Suppressor macrophage treated with lipopolysaccharide for 1 hour (primary cell): Measurements from ENCODE around the gene WFS1.

Experiments
- DNase-seq, 3 donors: peaks; one replicate each; pipeline ENCODE4 v3.0.0-alpha.2; 2020 to 2022

WFS1 gene

DNA sequence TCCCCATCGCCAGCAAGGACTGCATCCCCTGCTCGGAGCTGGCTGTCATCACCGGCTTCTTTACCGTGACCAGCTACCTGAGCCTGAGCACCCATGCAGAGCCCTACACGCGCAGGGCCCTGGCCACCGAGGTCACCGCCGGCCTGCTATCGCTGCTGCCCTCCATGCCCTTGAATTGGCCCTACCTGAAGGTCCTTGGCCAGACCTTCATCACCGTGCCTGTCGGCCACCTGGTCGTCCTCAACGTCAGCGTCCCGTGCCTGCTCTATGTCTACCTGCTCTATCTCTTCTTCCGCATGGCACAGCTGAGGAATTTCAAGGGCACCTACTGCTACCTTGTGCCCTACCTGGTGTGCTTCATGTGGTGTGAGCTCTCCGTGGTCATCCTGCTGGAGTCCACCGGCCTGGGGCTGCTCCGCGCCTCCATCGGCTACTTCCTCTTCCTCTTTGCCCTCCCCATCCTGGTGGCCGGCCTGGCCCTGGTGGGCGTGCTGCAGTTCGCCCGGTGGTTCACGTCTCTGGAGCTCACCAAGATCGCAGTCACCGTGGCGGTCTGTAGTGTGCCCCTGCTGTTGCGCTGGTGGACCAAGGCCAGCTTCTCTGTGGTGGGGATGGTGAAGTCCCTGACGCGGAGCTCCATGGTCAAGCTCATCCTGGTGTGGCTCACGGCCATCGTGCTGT is 31.5 kb downstream of the WFS1 start:
- DNase-seq = no peak

DNA sequence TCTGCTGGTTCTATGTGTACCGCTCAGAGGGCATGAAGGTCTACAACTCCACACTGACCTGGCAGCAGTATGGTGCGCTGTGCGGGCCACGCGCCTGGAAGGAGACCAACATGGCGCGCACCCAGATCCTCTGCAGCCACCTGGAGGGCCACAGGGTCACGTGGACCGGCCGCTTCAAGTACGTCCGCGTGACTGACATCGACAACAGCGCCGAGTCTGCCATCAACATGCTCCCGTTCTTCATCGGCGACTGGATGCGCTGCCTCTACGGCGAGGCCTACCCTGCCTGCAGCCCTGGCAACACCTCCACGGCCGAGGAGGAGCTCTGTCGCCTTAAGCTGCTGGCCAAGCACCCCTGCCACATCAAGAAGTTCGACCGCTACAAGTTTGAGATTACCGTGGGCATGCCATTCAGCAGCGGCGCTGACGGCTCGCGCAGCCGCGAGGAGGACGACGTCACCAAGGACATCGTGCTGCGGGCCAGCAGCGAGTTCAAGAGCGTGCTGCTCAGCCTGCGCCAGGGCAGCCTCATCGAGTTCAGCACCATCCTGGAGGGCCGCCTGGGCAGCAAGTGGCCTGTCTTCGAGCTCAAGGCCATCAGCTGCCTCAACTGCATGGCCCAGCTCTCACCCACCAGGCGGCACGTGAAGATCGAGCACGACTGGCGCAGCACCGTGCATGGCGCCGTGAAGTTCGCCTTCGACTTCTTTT is 32.2 kb downstream of the WFS1 start:
- no peak for DNase-seq

DNA sequence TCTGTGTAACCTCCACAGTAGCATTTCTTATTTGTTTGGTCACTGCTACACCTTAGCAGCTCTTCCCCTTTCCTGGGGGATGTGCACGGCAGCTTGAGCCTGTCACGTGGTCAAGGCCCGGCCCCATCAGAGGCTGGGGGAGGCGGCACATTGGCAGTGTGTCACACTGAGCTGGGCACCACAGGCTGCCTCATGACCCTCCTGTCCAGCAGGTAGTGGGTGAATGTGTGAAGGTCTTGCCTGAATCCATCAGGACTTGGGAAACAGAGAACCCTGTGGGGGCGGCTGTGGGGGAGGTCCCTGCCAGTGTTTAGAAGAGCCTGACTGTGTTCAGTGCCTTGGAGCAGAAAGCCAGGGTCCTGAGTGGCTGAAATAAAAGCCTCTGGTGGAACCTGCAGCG is 33.2 kb downstream of the WFS1 start:
- no peak for DNase-seq

DNA sequence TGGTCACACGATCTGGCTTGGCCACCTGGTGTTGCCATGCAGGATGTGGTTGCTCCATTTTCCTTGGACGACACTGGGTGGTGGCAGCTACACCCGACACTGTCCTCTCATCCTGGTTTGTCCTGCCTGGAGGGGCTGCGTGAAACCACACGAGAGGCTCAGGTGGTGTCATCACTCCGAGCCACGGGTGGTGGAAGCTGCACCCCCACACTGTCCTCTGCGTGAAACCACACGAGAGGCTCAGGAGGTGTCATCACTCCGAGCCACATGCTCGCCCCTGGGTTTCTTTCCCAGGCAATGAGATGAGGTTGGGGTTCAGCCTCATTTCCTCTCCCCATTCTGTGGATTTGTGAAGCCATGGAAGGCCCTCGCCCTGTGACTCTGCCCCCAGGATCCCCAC is 34.3 kb downstream of the WFS1 start:
- DNase-seq = no peak

DNA sequence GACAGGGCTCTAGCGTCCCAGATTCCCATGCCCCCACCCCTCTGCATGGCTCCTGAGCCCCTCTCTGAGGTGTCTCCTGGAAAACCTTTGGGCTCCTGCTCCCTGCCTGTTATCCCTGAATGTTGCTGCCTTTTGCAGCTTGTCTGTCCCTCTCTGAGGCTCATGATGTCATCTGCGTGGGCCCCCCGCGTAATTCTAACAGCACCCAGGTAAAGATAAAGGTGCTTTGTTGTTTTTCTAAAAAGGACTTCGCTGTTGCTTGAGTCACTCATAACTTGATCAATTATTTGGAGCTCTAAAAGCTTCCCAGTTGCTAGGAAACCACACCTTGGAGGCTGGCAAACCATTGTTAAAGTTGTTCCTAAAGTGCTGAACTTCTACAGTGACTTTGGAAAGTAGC is 36.6 kb downstream of the WFS1 start:
- DNase-seq = no peak

DNA sequence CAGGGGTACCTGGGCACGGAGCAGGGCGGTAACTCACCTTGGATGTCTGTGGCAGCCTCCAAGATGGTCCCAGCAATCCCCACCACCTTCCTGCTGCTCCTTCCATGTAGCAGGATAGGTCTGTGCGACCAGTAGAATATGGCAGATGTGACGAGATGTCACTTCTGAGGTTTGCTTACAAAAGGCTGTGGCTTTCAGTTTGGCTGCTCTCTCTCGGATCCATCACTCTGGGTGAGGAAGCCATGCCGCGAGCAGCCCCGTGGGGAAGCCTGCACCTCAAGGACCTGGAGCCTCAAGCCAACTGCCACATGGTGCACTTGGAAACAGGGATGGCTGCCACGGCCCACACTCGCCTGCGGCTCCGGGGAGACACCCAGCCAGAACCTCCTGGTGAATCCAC is 37.6 kb downstream of the WFS1 start:
- no peak for DNase-seq

DNA sequence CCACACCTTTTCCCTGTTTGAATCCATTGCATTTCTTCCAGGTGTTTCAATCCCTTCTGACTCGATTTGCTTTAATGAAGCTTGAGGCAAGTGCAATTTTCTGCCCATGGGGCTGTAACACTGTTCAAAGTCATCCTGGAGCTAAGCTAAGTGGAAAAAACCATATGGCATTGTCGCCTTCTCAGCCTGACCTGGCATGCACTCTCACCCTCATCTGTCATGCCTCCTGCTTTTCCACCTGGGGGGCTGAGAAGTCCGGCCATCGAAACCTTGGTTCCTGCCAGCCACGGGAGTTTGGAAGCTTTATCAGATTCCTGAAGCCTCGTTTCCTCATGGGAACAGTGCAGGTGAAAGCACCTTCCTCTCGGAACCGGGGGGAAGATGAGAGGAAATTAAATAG is 38.2 kb downstream of the WFS1 start:
- no peak for DNase-seq

DNA sequence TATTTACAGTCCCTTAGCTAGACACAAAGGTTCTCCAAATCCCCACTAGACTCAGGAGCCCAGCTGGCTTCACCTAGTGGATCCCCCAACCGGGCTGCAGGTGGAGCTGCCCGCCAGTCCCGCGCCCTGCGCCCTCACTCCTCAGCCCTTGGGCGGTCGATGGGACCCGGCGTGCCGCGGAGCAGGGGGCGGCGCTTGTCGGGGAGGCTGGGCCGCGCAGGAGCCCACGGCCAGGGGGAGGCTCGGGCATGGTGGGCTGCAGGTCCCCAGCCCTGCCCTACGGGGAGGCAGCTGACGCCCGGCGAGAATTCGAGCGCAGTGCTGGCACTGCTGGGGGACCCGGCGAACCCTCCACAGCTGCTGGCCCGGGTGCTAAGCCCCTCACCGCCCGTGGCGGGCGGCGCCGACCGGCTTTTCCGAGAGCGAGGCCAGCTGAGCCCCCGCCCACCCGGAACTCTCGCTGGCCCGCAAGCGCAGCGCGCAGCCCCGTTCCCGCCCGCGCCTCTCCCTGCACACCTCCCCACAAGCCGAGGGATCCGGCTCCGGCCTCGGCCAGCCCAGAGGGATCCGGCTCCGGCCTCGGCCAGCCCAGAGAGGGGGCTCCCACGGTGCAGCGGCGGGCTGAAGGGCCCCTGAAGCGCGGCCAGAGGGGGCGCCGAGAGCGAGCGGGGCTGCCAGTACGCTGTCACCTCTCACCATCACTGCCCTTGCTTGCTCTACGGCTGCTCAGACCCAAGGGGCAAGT is 39.4 kb downstream of the WFS1 start:
- DNase-seq = no peak

DNA sequence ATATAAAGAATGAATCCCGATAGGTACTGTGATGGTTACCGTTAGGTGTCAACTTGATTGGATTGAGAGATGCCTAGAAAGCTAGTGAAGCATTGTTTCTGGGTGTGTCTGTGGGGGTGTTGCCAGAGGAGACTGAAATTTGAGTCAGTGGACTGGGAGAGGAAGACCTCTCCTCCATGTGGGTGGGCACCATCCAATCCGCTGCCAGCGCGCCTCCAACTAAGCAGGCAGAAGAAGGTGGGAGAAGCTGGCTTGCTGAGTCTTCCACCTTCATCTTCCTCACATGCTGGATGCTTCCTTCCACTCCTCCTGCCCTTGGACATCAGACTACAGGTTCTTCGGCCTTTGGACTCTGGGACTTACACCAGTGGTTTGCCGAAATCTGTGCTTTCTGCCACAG is 40.1 kb downstream of the WFS1 start:
- no peak for DNase-seq

DNA sequence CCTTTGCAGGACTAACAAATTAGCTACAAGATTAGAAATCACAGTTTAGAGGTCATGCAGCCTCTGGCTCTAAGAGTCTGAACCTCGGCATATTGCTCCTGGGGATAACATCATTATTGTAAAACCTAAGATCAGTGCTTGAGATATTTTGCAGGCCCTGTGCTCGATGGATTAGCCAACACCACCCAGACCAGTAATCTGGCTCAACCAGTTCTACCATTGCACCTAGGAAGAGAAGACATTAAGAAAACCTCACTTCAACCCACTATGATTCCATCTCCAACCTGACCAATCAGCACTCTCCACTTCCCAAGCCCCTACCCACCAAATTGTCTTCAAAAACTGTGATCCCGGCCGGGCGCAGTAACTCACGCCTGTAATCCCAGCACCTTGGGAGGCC is 43.6 kb downstream of the WFS1 start:
- DNase-seq = no peak

DNA sequence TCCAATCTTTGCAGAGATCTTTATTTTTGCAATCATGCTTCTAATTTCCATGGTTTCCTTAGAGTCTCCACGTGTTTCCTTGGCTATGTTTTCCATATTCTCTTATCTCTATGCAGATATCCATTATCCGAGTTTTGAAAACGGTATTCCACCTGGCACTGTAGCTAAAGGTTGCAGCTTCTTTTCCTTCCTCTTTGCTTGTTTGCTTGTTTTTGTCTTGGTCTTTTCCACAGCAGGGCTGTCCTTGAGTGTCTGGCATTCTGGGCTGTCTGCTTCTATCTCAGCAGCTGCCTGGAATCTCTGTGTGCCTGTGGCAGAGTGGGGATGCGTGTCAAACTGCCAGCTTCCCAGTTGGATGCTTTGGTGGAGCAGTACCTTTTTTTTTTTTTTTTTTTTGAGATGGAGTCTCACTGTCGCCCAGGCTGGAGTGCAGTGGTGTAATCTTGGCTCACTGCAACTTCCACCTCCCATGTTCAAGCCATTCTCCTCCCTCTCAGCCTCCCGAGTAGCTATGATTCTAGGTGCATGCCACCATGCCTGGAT is 46.9 kb downstream of the WFS1 start:
- DNase-seq = no peak

DNA sequence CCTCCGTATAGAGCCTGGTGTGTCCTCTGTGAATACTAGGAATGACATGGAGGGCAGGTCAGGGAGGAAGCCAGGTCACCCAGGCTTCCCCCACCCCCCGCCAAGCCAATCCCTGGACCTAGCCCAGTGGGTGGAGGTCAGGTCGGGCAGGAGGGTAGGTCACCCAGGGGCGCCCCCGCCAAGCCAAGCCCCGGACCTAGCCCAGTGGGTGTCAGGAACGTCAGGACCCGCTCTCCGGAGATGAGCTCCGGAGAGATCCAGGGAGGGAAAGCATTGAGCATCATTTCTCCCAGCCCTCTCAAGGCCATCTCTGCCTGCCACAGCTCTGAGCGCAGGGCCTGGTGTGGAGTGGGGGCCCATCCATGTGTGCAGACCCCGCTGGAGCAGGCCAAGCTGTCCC is 48.6 kb downstream of the WFS1 start:
- DNase-seq = no peak

DNA sequence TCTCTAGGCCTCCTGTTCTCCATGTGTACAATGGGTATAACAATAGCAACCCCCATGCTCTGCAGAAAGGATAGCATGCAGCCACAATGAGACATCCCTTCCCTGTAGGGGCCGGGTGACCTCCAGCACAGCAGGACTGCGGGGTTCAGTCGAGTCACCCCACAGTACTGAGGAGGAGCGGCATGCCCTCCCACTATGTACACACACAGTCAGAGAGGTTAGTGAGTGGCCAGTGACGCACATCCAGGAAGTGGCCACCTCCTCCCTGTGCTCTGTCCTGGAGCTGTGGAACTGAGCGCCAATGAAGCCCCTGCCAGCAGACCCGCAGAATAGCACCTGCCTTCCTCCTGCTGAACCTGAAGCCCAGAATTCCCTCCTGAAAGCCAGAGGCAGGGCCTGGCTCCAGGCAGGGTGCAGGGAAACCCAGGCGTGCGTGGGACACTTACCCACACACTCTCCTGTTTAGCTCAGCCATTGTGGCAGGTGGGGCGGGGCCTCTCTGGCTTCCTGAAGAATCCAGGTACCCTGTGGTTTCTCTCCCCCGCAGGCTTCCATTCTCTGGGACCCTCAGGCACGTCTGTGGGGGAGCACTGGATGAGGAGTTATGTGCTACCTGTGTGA is 50.0 kb downstream of the WFS1 start:
- DNase-seq = no peak

DNA sequence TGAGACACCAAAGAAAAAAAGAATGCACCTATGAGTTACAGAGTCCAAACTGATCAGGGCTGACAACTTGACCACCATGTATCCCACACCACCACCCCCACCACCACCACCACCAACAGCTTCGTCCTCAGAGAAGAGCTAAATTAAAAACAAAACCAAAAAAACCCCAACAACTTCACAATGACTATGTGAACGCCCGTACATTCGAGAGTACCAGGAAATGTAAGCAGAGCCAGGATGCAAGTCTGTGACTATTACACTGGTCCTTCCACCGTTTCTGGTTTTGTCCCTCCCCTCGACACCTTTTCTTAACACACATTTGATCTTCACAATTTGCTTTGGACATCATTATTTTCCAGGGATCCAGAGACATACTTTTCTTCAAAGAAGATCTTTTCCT is 51.0 kb downstream of the WFS1 start:
- no peak for DNase-seq

DNA sequence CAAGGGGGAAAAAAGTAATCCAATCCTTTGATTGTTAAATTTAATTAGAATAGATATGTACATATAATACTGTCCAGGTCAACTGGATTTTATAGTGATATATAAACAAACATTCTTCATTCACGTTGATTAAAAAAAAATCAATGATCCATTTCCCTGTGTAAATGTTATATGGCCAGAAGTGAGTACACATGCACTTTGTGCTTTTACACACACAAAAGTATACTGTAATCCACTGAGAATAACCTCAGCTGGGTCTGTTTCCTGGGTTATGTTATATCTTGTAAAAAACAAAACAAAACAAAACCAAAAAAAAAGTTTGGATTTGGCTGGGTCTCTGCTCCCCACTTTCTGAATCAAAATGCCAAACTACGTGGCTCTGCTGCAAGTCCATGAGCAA is 51.7 kb downstream of the WFS1 start:
- no peak for DNase-seq

DNA sequence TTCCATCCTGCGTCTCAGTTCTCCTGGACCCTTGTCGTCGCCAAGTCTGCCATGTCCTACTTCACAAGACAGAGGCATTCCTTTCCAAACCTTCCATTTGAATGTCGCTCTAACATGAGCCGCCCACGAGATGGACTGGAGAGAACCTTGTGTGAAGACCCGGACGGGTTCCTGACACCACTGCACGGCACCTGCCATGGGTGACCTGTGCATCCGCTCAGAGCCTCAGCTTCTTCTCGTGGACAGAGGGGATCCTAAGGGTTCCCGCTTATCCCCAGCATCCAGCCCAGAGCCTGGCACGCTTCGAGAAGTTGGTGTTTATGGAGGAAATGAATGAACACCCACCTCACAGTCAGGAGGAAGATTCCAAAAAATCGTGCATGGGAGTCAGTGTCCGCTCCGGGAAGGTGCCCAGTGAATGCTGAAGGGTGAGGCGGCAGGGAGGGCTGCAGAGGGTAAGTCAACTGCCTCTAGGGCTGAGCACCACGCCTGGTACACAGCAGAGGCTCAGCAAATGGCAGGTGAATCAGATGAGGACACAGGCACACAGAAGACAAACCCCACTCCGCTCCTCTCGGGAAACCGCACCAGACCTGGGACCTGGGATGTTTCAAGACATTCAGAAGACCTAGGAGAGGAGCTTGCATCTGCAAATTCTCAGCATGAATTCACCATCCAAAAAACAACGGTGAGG is 52.6 kb downstream of the WFS1 start:
- no peak for DNase-seq

DNA sequence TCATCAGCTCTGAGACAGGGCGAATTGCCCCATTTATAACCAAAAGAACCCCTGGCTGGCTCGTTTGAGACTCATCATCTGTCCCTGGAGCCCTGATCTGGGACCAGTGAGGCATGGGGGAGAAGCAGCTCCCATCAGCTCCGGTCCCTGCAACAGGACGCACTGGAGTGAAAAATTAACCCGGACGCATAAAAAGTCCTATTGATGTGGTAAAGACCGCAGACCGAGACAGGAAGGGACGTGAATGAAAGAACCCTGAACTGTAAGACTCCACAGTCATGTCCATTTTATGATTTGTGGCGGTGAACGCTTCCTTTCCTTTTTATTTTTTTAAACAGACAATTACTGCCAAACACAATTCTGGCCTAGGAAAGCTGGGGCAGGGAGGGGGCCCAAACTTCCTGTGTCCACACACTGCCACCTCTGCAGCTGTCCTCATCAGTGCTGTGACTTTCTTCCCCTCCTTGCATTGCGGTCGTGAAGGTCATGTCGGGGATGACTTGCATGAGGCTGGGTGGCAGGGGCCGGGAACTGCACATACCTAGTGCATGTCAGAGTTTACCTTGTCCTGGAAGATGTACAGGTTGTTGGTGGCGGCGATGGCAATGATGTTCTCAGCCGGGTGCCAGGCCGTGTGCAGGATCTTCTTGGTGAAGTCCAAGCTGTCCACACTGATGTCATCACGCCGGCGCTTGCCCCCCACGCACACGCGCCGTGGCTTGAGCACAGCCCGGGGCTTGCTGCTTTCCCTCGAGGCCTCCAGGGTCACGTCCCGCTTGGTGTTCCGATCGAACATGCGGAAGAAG is 53.3 kb downstream of the WFS1 start:
- no peak for DNase-seq

DNA sequence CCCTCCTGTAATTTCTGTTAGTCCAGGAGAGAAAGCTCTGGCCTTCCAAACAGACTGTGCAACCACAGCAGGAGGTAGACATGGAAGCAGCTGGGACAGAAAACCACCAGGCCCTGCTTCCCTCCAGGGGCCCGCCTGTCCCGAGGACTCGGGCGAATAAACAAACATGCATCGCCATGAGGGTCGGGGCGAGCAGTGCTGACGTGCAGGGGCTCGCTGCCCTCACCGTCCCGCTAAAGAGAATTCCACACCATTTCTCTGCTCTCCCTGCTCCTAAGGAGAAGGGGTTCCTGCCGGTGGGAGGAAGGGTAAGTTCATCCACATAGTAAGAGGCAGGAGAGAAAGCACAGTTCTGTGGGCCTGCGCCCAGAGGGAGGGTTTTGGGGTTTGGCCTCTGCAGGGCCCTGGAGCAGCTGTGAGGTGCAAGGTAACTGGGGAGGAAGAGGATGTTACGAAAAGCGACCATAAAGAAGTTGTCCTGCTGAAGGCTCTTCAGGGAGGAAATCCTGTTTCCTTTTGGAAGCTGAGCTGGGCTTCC is 54.9 kb downstream of the WFS1 start:
- no peak for DNase-seq

DNA sequence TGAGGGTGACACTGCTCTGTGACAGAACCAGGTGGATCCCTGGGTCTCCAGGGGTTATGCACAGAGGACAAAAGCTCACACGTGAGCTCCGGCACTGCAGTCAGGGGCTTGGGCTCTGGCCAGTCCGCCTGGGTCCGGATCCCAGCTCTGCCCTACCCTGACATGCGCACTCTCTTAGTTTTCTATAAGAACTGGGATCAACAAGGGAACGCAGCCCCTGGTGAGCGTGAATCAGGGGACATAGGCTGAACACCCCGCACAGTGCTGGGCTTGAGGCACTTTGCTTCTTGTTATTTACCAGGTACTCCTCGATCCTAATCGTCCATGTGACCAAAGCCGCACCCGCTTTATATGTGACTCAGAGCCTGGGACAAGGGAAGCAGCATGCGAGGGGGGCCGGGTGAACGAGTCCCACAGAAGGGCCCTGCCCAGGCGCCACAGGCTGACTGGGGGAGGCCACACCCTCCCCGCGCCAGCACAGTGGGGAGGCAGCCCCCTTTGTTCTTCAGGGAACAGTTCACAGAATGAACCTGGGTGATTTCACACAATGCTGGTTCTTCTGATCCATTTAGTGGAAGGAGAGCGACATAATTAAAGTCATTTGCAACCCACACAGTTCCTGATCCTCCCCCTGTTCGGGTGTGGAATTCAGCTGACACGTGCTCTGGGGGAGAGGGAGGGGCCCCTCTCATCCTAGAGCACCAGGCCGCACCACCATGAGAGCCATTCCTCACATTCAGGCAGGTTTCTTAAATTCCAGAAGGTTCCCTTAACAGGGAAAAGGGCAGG is 55.5 kb downstream of the WFS1 start:
- peak in 2 of 3 donors; percentile 7 to 20 for DNase-seq

DNA sequence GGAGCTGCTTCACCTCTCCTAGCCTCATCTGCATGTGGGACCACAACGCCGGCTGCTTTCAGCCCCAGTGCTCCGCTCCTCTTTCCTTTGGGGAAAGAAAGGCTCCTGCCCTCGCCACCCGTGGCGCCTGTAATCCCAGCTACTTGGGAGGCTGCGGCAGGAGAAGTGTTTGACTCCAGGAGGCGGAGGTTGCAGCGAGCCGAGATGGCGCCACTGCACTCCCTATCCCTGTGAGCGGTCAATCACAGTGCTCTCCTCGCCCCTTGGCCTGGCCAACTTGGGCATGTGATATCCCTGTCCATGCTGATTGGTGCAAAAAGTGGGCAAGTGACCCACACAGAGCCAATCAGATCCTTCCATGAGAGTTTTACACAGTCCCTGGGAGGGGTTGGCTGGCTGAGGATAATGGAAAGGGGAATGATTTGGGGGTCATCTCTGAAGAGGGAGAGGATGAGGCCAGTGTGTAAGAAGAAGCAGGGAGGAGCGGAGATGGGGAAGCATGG is 56.2 kb downstream of the WFS1 start:
- no peak for DNase-seq
